HG03442 (cell line): ENCODE data around the gene HSF2BP.
"Not testable (repeated sequence)": the region's sequence is repeated elsewhere in the genome, so short reads cannot be mapped to it uniquely, and the experiment has no call there.

ENCODE experiments used
- ATAC-seq: cut with Tn5 transposase; IDR thresholded peaks from one replicate; pipeline ENCODE4 v1.9.1; 2021; ENCODE audit warnings: mild to moderate bottlenecking, moderate library complexity; ENCODE audit not compliant: unreplicated experiment

HSF2BP gene

GRCh38 chr21:43485016-43485415 is 174.3 kb downstream of the HSF2BP start:
- not testable (repeated sequence) for ATAC-seq

DNA sequence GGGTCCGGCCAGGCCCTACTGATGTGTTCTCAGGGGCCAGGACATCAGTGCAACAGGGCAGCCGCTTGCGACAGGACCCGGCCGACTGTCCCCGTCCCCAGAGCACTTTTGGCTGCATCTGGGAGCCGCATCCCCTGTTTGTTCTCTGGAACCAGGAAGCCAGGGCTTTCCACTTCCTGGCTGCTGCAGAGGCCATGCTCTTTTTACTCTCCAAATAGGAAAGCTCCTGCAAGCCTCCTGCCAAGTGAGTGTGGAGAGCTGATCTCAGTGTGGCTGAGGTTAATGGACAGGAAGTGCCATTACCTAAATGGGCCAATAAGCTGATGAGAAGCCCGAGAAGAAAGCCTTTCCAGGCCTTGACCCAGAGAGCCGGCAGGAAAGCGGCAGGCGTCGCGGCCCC is 180.1 kb downstream of the HSF2BP start:
- not testable (repeated sequence) for ATAC-seq
